Activated effector memory CD4-positive, alpha-beta T cell treated with anti-CD3 and anti-CD28 coated beads, Interleukin-2, amount 50 U/mL, for 16 hours (primary cell): ENCODE results near the gene EIPR1.
"Not testable (repeated sequence)": the region's sequence is repeated elsewhere in the genome, so short reads cannot be mapped to it uniquely, and the experiment has no call there.

Source experiments
- DNase-seq: peaks from one replicate; pipeline ENCODE4 v3.0.0-alpha.2; 2020

EIPR1 gene

GRCh38 chr2:3399829-3400228, 22.2 kb upstream of the EIPR1 start:
- no peak for DNase-seq

GRCh38 chr2:3399381-3399780, 21.8 kb upstream of the EIPR1 start:
- DNase-seq = no peak

- no peak for DNase-seq
Measured at GRCh38 chr2:3398857-3399256, 21.2 kb upstream of the EIPR1 start.

DNA sequence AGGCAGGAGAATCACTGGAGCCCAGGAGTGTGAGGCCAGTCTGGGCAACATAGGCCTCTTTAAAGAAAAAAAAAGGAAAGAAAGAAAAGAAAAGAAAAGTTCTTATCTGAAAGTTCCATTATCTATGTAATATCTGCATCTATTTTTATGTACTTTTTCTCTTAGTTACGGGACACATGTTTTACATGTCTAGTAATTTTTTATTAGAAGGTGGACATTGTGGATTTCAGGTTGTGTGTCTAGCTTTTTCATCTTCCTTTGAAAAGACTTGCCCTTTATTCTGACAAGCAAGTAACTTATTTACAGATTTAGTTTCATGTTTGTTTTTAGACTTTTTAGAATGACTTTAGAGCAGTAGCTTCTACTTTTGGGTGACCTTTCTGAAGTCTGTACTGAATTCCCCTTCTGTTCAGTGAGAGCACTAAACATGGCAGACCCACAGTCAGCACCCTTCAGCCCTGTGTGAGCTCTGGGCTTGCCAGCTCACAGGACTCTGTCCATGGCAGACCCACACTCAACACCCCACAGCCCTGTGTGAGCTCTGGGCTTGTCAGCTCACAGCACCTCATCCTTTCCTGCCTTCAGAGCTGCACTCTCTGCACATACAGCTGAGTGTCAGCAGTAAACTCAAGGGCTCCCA, 19.4 kb upstream of the EIPR1 start:
- no peak for DNase-seq

DNA sequence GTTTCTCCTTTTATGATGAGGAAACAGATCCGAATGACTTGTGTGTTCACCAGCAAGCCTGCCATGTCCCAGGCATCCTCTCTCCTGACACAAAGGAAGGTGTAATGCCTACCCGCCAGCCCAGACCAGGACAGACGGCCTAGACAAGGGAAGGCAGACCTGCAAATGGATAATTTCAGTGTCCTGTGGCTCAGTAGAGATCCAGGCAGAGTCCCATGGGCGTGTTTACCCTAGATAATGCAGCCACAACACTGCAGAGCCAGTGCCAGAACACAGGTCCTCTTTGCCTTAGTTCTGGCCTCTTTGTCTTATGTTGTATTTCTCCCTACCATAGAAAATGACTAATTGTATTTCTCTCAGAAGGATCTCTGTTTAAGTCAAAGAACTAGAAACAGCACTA, 14.6 kb upstream of the EIPR1 start:
- no peak for DNase-seq

DNA sequence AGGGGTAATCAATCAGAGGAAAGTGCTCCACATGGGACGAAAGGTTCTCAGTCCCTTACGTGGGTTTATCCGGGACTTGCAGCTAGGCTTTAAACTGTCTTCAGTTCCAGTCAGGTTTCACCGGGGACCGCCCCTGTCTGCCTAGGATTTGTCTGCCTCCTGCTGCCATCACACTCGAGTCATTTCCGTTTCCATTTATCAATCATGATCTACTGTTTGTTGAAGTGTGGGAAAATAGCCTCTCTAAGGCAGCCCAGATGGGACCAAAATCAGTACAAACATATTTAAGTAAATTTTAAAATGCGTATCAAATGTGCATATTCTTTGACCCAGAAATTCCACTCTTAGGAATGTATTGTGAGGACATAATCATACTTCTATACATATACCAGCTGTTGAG, 12.4 kb upstream of the EIPR1 start:
- no peak for DNase-seq

DNA sequence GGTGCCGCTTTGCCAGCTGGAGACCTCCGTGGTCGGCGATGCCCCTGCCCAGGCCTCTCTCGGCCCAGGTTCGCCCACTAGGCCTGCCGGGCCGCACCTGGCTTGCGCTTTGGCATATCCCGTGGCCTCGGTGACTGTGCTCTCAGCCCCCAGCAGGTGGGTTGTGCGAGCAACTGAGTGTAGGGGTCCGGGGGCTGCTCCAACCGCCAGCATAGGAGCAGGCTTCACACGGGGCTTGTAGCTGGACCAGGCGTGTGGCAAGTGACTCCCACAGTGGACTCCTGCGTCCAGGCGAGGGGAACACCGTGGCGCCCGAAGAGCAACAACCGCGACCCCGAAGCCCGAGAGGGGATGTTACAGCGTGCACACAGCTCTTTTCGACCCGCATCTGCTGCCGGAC, 11.6 kb upstream of the EIPR1 start:
- DNase-seq = no peak

GRCh38 chr2:3388412-3388738, 10.8 kb upstream of the EIPR1 start:
- DNase-seq = no peak

GRCh38 chr2:3387644-3388411, 10.2 kb upstream of the EIPR1 start:
- no peak for DNase-seq

GRCh38 chr2:3387011-3387410, 9.4 kb upstream of the EIPR1 start:
- no peak for DNase-seq

GRCh38 chr2:3386448-3386958, 8.9 kb upstream of the EIPR1 start:
- no peak for DNase-seq

- peak; percentile 98 for DNase-seq
Measured at GRCh38 chr2:3379647-3380534, 2.3 kb upstream of the EIPR1 start, which contains the start of gene TRAPPC12. TSS of gene TRAPPC12 (plus strand) at chr2:3379694. CDS start at chr2:3387624, 7,930 bp downstream.

DNA sequence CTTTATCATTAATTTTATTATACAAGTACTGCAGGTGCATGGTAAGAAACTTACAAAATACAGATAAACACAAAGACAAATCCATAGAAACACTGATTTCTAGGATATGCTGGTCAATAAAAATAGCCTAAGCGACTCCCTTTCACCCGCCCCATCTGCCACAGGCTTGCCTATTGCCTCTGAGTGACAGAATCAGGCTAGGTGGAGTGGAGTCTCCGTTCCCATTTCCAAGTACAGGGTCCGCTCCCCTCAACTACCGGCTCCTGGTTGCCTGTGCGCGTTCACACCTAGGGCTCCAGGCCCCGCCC, 1.7 kb upstream of the EIPR1 start:
- no peak for DNase-seq

GRCh38 chr2:3377279-3377611, 373 bp downstream of the EIPR1 start:
- DNase-seq = no peak

DNA sequence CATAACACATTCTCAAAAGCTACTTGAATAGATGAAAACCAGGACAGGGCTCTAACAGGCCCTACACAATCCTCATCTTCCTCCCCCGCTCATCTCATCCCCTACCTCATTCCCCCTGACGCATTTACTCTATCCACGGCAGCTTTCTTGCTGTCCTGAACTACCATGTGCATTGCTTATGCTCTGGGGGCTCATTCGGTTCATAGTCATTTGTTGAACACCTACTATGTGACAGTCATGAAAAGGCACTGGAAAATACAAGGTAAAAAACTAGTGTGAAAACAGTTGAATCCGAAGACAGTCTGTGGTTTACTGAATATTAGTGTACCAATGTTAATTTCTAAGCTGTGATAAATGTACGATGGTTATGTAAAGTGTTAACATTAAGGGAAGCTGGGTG, 797 bp downstream of the EIPR1 start:
- no peak for DNase-seq

DNA sequence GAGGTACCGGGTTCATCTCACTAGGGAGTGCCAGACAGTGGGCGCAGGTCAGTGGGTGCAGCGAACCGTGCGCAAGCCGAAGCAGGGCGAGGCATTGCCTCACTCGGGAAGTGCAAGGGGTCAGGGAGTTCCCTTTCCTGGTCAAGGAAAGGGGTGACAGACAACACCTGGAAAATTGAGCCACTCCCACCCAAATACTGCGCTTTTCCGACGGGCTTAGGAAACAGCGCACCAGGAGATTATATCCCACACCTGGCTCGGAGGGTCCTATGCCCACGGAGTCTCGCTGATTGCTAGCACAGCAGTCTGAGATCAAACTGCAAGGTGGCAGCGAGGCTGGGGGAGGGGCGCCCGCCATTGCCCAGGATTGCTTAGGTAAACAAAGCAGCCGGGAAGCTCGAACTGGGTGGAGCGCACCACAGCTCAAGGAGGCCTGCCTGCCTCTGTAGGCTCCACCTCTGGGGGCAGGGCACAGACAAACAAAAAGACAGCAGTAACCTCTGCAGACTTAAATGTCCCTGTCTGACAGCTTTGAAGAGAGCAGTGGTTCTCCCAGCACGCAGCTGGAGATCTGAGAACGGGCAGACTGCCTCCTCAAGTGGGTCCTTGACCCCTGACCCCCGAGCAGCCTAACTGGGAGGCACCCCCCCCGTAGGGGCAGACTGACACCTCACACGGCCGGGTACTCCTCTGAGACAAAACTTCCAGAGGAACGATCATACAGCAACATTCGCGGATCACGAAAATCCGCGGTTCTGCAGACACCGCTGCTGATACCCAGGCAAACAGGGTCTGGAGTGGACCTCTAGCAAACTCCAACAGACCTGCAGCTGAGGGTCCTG, 8.1 kb downstream of the EIPR1 start:
- DNase-seq = not testable (repeated sequence)

- no peak for DNase-seq
Measured at GRCh38 chr2:3368261-3368722, 9.3 kb downstream of the EIPR1 start.

- DNase-seq = no peak
Measured at GRCh38 chr2:3365219-3365618, 12.4 kb downstream of the EIPR1 start.

GRCh38 chr2:3361518-3362389, 15.9 kb downstream of the EIPR1 start:
- DNase-seq = no peak

DNA sequence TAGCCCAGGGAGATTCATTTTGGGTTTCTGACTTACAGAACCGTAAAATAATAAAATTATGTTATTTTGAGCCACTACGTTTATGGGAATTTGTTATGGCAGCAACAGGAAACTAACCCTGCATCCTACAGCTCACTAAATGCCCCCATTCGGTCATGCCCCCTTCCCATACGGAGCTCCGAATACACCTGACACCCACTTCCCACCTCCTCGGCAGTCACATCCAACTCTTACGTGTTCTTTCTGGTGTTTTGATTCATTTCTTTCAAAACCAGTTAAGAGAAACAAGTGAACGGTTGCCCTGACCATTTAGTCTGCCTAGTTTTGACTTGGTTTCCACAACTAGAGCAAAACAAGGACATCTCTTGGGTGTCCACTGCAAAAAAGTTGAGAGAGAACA, 19.7 kb downstream of the EIPR1 start:
- no peak for DNase-seq

DNA sequence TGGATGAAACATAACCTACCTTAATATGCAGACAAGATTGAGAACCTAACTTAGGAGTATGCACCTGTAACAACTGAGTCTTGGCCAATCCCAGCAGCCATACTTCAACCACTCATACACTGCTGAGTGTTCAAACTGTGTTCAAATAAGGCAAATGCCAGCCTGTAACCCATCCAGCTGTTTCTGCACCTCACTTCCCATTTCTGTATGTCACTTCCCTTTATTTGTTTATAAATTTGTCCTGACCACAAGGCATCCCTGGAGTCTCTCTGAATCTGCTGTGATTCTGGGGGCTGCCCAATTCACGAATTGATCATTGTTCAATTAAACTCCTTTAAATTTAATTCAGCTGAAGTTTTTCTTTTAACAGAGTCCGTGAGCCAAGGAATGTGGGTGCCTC, 20.2 kb downstream of the EIPR1 start:
- not testable (repeated sequence) for DNase-seq

DNA sequence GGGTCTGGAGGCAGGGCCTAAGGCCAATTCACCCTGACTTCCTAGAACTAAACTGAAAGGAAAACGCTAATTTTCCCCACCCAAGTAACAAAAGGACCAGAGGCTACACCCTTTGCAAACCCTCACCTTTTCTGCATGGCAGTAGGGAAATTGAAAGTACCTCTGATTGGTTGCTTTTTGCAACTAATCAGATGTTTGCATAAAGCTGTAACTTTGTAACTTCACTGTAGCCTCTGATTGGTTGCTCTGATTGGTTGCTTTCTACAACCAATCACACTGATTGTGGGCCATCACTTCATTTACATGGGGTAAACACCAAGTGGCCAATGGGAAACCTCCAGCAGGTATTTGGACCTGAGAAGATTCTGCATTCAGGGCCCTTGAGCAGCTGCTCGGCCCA, 20.8 kb downstream of the EIPR1 start:
- no peak for DNase-seq
